Left colon (tissue), 2 donors: Measurements from ENCODE around the gene LDOC1. TPM values are rescaled to one million over a fixed set of nuclear protein-coding genes. Genes with fewer than 3 reads are reported as not detected.
"Not testable (repeated sequence)": the region's sequence is repeated elsewhere in the genome, so short reads cannot be mapped to it uniquely, and the experiment has no call there.

Source experiments
- ATAC-seq: fragments of 200-7000 bp; cut with Tn5 transposase; one replicate; pipeline ENCODE4 v1.9.1; 2020; ENCODE audit warnings: mild to moderate bottlenecking, moderate library complexity
- DNase-seq, 2 donors: peaks; one replicate each; pipeline ENCODE4 v3.0.0-alpha.2; 2020
- intact Hi-C, 2 donors: fragments of 100-400 bp; cut with DNase I in 1 of 2; cut with micrococcal nuclease in 1 of 2; formaldehyde crosslinking; loops; one replicate each; pipeline versions ENCODE4 v1.11.2 to v1.14.0; 2022; cut with DNase I, micrococcal nuclease
- long read RNA-seq: library from polyadenylated mRNA; unstranded; transcript quantifications from one replicate; pipeline ENCODE4 v2.0.0, GENCODE V29; 2021
- total RNA-seq, 2 donors: library from RNA; stranded (reverse); fragmentation: NEBNext Ultra II Directional; extraction: Animal tissue kit (Norgen Biotek cat#: 25700); gene quantifications; one replicate each; pipeline ENCODE4 v1.2.1, GENCODE V29; 2021
- donor health status: DM: no; HTN: no; CAD: no.
- donor health status: DM: yes; HTN: yes; CAD: no.

Gene LDOC1
- total RNA-seq, result 1 to 10 TPM; 2.0 to 3.1 TPM
- long read RNA-seq, result 0 reads

GRCh38 chrX:141176586-141177451, at the start of gene LDOC1:
Gene LDOC1, minus strand, starts transcription at chrX:141177129. Its CDS starts 108 bp downstream, at chrX:141177021.
- DNase-seq (peak; percentile 37 to 61), ATAC-seq (peak; percentile 67)
- intact Hi-C loops, result no loop called here

DNA sequence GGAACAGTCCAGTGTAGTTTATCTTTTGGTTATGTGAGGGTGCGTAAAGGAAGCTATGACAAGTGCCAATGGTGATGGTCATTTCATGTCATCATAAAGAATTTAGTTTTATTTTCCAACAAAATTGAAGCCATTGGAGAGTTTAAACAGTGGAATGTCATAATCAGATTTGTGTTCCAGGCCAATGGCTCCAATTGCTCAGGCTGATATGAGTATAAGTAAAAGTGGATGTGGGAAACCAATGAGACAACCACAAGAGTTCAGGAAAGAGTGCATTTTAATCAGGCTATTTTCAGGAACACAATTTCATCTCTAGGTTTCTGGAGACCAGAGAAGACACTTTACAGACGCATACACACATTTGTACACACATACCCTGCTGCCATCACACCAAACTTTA, 44.7 kb upstream of the LDOC1 start:
- no peak for DNase-seq
- intact Hi-C loops, result no loop called here
- ATAC-seq, result no peak

DNA sequence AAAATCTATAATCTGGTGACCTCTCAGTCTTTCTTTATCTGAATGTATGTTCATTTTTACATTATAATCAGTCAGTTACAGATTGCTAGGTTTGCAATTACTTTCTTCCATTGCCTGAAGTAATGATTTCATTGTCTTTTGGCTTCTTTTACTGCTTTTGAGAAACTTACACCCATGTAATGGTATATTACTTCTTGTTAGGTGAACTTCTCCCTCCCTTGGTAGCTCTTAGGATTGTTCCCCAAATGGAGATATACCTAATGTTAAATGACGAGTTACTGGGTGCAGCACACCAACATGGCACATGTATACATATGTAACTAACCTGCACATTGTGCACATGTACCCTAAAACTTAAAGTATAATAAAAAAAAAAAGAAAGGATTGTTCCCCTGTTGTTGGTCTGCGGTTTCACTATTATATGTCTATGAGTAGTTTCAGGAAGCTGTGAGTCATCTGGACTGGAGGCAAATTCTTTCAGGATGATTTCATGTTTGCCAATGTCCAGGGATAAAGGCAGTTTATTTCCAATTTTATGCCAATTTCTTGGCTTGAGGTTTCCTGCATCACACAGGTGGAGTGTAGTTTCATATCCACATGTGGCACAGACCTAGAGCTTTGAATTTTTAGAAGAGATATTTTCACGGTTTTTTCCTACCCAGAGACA, 43.5 kb upstream of the LDOC1 start:
- intact Hi-C loops, result no loop called here
- ATAC-seq (no peak), DNase-seq (no peak)

DNA sequence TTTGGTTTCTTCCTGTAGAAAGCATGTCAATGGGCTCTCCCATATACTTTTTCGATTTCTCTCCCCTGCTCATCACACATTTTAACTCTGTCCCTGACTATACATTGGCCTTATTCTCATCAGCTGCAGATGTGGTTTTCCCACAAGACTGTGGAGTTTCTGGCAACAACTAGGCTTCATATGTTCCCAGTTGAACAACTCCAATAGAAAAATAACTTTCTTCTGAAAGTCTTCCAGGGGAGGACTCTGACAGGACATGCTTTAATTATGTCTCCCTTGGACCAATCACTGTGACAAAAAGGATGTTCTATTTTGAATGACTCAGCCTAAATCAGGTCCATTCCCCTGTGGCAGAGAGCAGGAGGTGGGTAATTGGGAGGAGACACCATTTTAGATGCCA, 37.3 kb upstream of the LDOC1 start:
- ATAC-seq, result no peak
- no peak for DNase-seq
- intact Hi-C loops, result no loop called here

DNA sequence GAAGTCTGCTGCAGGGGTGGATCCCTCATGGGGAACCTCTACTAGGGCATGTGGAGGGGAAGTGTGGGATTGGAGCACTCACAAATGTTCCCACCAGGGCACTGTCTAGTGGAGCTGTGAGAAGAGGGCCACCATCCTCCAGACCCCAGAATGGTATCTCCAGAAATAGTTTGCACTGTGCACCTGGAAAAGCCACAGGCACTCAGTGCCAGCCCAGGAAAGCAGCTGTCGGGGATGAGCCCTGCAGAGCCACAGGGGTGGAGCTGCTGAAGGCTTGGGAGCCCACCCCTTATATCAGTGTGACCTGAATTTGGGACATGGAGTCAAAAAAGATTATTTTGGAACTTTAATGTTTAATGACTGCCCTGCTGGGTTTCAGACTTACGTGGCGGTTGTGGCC, 25.0 kb upstream of the LDOC1 start:
- intact Hi-C loops, result no loop called here
- DNase-seq (no peak), ATAC-seq (no peak)

GRCh38 chrX:141188573-141188972, 11.6 kb upstream of the LDOC1 start:
- ATAC-seq, intact Hi-C loops, DNase-seq: not testable (repeated sequence)

DNA sequence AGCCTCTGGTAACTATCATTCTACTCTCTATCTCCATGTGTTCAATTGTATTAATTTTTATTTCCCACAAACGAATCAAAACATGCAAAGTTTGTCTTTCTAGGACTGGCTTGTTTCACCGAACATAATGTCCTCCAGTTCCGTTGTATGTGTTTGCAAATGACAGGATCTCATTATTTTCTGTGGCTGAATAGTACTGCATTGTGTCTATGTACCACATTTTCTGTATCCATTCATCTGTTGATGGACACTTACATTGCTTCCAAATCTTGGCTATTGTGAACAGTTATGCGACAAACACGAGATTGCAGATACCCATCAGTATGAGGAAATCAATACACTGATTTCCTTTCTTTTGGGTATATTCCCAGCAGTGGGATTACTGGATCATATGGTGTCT, 8.4 kb upstream of the LDOC1 start:
- ATAC-seq (no peak), DNase-seq (no peak)
- intact Hi-C loops, result no loop called here

GRCh38 chrX:141183000-141183399, 6.1 kb upstream of the LDOC1 start:
- intact Hi-C loops, result no loop called here
- no peak for DNase-seq
- ATAC-seq, result no peak

- no peak for ATAC-seq
- intact Hi-C loops, result no loop called here
- DNase-seq, result no peak
These were observed 3.9 kb upstream of the LDOC1 start for GRCh38 chrX:141180851-141181250.

DNA sequence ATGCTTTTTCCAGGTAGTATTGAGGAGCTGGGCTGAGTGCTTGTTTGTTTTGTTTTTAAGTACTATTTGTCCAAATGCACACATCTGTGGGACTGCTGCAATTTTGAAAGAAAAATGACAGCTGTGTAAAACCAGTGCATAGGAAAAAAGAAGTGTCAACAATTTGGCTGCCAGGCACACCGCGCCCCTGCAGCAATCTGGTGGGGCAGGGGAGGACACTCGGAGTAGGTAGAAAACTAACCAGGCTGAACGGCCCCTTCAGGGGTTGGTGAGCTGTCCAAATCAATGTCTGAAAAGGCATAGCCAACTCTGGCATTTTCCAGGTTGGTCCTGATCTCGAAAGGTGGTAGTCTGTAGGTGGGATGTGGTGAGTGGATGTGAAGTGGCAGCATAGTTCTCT, 1.1 kb downstream of the LDOC1 start:
- DNase-seq (no peak), ATAC-seq (no peak)

DNA sequence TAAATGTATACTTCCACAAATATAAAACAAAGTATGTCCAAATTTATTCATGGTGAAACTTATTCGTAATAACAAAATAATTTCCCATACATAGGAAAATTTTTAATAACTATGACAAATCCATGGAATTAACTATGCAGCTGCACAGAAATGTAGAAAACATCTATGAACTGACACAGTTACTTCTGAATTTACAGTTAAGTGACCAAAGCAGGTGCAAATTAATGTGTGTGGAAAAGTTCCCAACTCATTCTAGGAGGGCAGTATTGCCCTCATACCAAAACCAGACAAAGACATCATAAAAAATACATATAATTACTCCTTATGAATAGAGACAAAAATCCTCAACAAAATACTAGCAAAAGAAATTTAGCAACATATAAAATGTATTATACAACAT, 12.5 kb downstream of the LDOC1 start:
- no peak for DNase-seq
- no peak for ATAC-seq
- intact Hi-C loops, result no loop called here

More for the DNA sequence above, 1.1 kb downstream of the LDOC1 start:
- intact Hi-C loops, result no loop called here

- no peak for DNase-seq
- no peak for ATAC-seq
- intact Hi-C loops, result no loop called here
These were observed 18.8 kb downstream of the LDOC1 start for GRCh38 chrX:141158084-141158483.

DNA sequence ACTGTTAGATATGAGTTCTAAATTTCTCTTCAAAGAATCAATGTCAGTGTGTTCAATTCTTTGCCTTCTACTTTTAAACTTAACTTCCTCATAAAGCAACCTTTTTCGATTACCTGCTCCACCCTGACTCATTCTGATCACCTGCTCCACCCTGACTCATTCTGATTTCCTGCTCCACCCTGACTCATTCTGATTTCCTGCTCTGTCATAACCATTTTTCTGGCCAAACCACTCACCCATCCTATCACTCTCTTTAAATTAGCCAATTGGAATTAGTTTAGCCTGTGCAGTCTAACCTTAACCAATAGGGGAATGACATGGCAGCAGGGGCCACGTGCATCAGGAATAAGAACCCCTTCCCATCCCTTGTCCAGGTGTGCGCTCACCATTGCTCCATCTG, 21.7 kb downstream of the LDOC1 start:
- DNase-seq, ATAC-seq, intact Hi-C loops: not testable (repeated sequence)

DNA sequence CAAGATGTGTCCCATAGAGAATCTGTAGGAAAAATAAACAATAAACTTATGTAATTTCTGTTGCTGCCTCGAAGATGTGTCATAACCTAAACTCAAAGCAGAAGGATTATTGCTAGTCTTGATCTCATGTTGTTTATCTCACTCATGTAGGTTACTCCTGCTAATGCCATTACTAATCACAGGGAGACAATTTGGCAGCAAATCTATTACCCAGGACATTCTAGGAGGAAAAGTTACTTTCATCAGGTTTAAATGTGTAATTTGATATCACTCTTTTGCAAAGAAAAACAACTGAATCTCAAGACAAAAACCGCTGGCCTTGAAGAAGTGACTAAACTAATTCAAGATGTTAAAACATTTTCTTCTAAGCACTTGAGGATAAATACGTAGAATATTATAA, 34.0 kb downstream of the LDOC1 start:
- intact Hi-C loops, result no loop called here
- ATAC-seq, result no peak
- DNase-seq, result no peak

DNA sequence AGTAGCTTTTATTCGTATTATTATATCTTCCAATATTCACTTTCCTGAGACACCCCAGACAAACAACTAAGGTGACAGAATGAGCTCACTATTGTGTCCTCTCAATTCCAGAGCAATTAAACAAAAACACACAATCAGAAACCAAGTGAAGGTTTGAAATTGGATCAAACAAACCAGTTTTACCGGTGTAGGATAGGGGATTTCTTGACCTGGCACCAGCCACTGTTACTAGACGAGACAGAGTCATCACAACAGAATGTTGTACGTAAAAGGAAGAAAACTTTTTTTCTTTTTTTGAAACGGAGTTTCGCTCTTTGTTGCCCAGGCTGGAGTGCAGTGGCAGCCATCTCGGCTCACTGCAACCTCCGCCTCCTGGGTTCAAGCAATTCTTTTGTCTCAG, 43.7 kb downstream of the LDOC1 start:
- intact Hi-C loops, result no loop called here
- ATAC-seq (no peak), DNase-seq (no peak)

DNA sequence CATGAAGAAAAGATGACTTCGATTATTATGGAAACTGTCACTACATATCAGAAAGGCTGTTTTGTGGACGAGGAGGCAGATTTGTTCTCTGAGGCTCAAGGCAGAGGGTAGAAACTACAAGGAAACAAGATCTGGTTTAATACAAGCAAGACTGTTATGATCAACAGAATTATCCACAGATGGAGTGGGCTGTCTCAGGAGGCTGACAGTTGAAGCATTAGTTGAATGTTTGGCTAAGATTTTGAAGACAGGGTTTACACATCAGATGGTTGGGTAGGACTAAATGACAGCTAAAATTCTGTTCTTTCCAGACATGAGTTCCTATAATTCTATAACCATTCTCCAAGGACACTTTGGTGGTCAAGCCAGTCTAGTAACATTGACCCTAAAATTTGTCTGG, 49.8 kb downstream of the LDOC1 start:
- intact Hi-C loops, result no loop called here
- ATAC-seq, result no peak
- no peak for DNase-seq

Other genes starting within 250 kb of the LDOC1 start
- not detected for gene SPANXB1, start 174.5 kb downstream of the LDOC1 start, total RNA-seq
- gene SPANXC, start 65.4 kb upstream of the LDOC1 start, total RNA-seq, result not detected